Femur (tissue), 1 donor: ENCODE data around the gene ACAD10.

Experiments used
- DNase-seq: peaks from one replicate; pipeline ENCODE4 v3.0.0-alpha.2; 2017

The ACAD10 gene

GRCh38 chr12:111780166-111780565 is 94.3 kb downstream of the ACAD10 start:
- DNase-seq: no peak

- no peak for DNase-seq
These were observed 94.8 kb downstream of the ACAD10 start for GRCh38 chr12:111780615-111781014.

GRCh38 chr12:111781085-111781658 is 95.3 kb downstream of the ACAD10 start:
- no peak for DNase-seq

GRCh38 chr12:111783046-111783445 is 97.2 kb downstream of the ACAD10 start:
- no peak for DNase-seq

- no peak for DNase-seq
These were observed 99.1 kb downstream of the ACAD10 start for GRCh38 chr12:111784953-111785352.

GRCh38 chr12:111785651-111786050 is 99.8 kb downstream of the ACAD10 start:
- no peak for DNase-seq

- no peak for DNase-seq
These were observed 102.4 kb downstream of the ACAD10 start for GRCh38 chr12:111788178-111788654.

GRCh38 chr12:111789779-111790178 is 103.9 kb downstream of the ACAD10 start:
- DNase-seq: no peak

- DNase-seq: no peak
These were observed 105.7 kb downstream of the ACAD10 start for GRCh38 chr12:111791507-111791906.

GRCh38 chr12:111792155-111792855 is 106.5 kb downstream of the ACAD10 start:
- DNase-seq: no peak

- no peak for DNase-seq
These were observed 107.0 kb downstream of the ACAD10 start for GRCh38 chr12:111792856-111793235.

- DNase-seq: no peak
These were observed 112.3 kb downstream of the ACAD10 start for GRCh38 chr12:111798182-111798581.

- DNase-seq: no peak
These were observed 113.9 kb downstream of the ACAD10 start for GRCh38 chr12:111799758-111800157.

- DNase-seq: no peak
These were observed 117.3 kb downstream of the ACAD10 start for GRCh38 chr12:111803038-111803626.

GRCh38 chr12:111803851-111804250 is 118.0 kb downstream of the ACAD10 start:
- DNase-seq: no peak

- DNase-seq: no peak
These were observed 120.5 kb downstream of the ACAD10 start for GRCh38 chr12:111806304-111806703.
